T-helper 9 cell (primary cell): ENCODE measurements around the gene S100A16.
"Not testable (repeated sequence)": the region's sequence is repeated elsewhere in the genome, so short reads cannot be mapped to it uniquely, and the experiment has no call there.

Experiments
- DNase-seq: peaks from one replicate; pipeline ENCODE4 v3.0.0-alpha.2; 2020

S100A16 gene

GRCh38 chr1:153614906-153615305 is 2.0 kb upstream of the S100A16 start:
- no peak for DNase-seq

GRCh38 chr1:153614189-153614900 is 1.4 kb upstream of the S100A16 start:
- DNase-seq, result no peak

GRCh38 chr1:153613406-153613805 is 469 bp upstream of the S100A16 start:
- no peak for DNase-seq

- DNase-seq, result no peak
Measured at GRCh38 chr1:153612111-153612754, 704 bp downstream of the S100A16 start.

GRCh38 chr1:153611356-153611755 is 1.6 kb downstream of the S100A16 start:
- DNase-seq, result no peak

- no peak for DNase-seq
Measured at GRCh38 chr1:153610811-153611301, 2.1 kb downstream of the S100A16 start.

GRCh38 chr1:153610334-153610733 is 2.6 kb downstream of the S100A16 start:
- no peak for DNase-seq

- no peak for DNase-seq
Measured at GRCh38 chr1:153609585-153609907, 3.4 kb downstream of the S100A16 start.

GRCh38 chr1:153608742-153609584 is 4.0 kb downstream of the S100A16 start:
- DNase-seq, result no peak

GRCh38 chr1:153608089-153608682 is 4.8 kb downstream of the S100A16 start:
- no peak for DNase-seq

GRCh38 chr1:153607381-153607780 is 5.6 kb downstream of the S100A16 start:
- DNase-seq, result no peak

GRCh38 chr1:153606194-153606593 is 6.7 kb downstream of the S100A16 start:
- DNase-seq, result no peak

GRCh38 chr1:153602749-153603148 is 10.2 kb downstream of the S100A16 start:
- DNase-seq, result no peak

- DNase-seq, result no peak
Measured at GRCh38 chr1:153599847-153600246, 13.1 kb downstream of the S100A16 start.

GRCh38 chr1:153598309-153599172 is 14.4 kb downstream of the S100A16 start:
- no peak for DNase-seq

- DNase-seq, result no peak
Measured at GRCh38 chr1:153597206-153597605, 15.7 kb downstream of the S100A16 start.

GRCh38 chr1:153592748-153593147 is 20.2 kb downstream of the S100A16 start:
- no peak for DNase-seq

GRCh38 chr1:153588482-153588881 is 24.5 kb downstream of the S100A16 start:
- DNase-seq, result no peak

GRCh38 chr1:153588033-153588432 is 24.9 kb downstream of the S100A16 start:
- not testable (repeated sequence) for DNase-seq

- DNase-seq, result no peak
Measured at GRCh38 chr1:153587314-153587713, 25.6 kb downstream of the S100A16 start.

GRCh38 chr1:153586347-153586746 is 26.6 kb downstream of the S100A16 start:
- no peak for DNase-seq

GRCh38 chr1:153585006-153585405 is 27.9 kb downstream of the S100A16 start:
- no peak for DNase-seq
